Loucy (cell line): ENCODE results near the gene KIF12.

Source experiments
- H2AFZ ChIP-seq: fragments of 200-600 bp; sonication (generic); 2 replicates; pipeline ENCODE4 v1.6.0; 2016; ENCODE audit warnings: antibody characterized with exemption, mild to moderate bottlenecking, low read length, moderate library complexity
- H3F3A ChIP-seq: fragments of 200-600 bp; 2 replicates; pipeline ENCODE4 v1.6.0; 2016; ENCODE audit warnings: antibody characterized with exemption, low read depth, mild to moderate bottlenecking
- H3K27me3 ChIP-seq: fragments of 200-600 bp; sonication (generic); 2 replicates; pipeline ENCODE4 v1.6.1; 2014; ENCODE audit warnings: low read length, mild to moderate bottlenecking; ENCODE audit not compliant: insufficient read depth, poor library complexity, severe bottlenecking
- H3K36me3 ChIP-seq: fragments of 200-600 bp; sonication (generic); 2 replicates; pipeline ENCODE4 v1.6.1; 2016; ENCODE audit warnings: low read length; ENCODE audit not compliant: insufficient read depth
- H3K4me1 ChIP-seq: fragments of 200-600 bp; sonication (generic); 2 replicates; pipeline ENCODE4 v1.5.1; 2014; ENCODE audit warnings: low read length, mild to moderate bottlenecking; ENCODE audit not compliant: insufficient read depth, poor library complexity, severe bottlenecking
- H3K4me2 ChIP-seq: fragments of 200-600 bp; sonication (generic); 2 replicates; pipeline ENCODE4 v1.6.0; 2014; ENCODE audit warnings: antibody characterized with exemption, low read length, low read depth, mild to moderate bottlenecking; ENCODE audit not compliant: poor library complexity, severe bottlenecking
- H3K4me3 ChIP-seq: fragments of 200-600 bp; sonication (generic); 2 replicates; pipeline ENCODE4 v1.5.1; 2014; ENCODE audit warnings: low read length, mild to moderate bottlenecking, mixed read lengths; ENCODE audit not compliant: poor library complexity, severe bottlenecking
- H3K79me2 ChIP-seq: fragments of 200-600 bp; sonication (generic); 2 replicates; pipeline ENCODE4 v1.6.1; 2014; ENCODE audit warnings: low read length; ENCODE audit not compliant: insufficient read depth
- H3K9ac ChIP-seq: fragments of 200-600 bp; sonication (generic); 2 replicates; pipeline ENCODE4 v1.6.0; 2014; ENCODE audit warnings: mild to moderate bottlenecking, low read depth, low read length, moderate library complexity; ENCODE audit not compliant: poor library complexity, severe bottlenecking
- H3K9me2 ChIP-seq: fragments of 200-600 bp; sonication (generic); replicated peaks from 2 replicates; pipeline ENCODE4 v1.6.1; 2016; ENCODE audit warnings: low read depth, low read length, mixed read lengths
- H3K9me3 ChIP-seq: fragments of 200-600 bp; sonication (generic); 2 replicates; pipeline ENCODE4 v1.6.1; 2014; ENCODE audit warnings: mild to moderate bottlenecking, antibody characterized with exemption, low read length, low read depth; ENCODE audit not compliant: insufficient read depth
- H4K20me1 ChIP-seq: fragments of 200-600 bp; sonication (generic); 2 replicates; pipeline ENCODE4 v1.6.0; 2014; ENCODE audit warnings: antibody characterized with exemption, low read length, mild to moderate bottlenecking; ENCODE audit not compliant: insufficient read depth, poor library complexity, severe bottlenecking
- EZH2phosphoT487 ChIP-seq: fragments of 200-600 bp; IDR thresholded peaks from 2 replicates; pipeline ENCODE4 v1.6.1; 2018; ENCODE audit warnings: antibody characterized with exemption, mild to moderate bottlenecking, moderate library complexity, borderline replicate concordance
- TF ChIP-seq, protein P1 (sequence below): fragments of 200-600 bp; sonication (generic); conservative IDR thresholded peaks from 2 replicates; pipeline ENCODE4 v1.5.1; 2014; ENCODE audit warnings: mild to moderate bottlenecking, antibody characterized with exemption, low read length

KIF12 gene

DNA sequence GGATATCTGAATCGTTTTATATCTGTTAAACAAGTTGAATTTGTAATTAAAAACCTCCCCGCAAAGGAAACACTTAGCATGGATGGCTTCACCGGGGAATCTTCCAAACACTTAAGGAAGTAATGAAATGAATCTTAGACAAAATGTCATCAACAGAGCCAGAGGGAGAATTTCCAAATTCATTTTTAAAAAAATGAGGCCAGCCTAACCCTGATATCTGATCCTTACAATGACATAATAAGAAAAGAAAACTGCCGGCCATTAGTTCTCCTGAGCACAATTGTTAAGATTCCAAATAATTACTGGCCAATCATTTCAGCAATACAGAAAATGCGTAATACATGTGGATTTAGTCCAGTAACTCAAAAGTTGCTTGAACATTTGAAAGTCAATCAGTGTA lies 6.1 kb upstream of the KIF12 start:
- Histone ChIP-seq H3K79me2 (no peaks in the 10 kb centered on the region), H3K9ac (no peak overlapping the region), H4K20me1 (no peaks in the 10 kb centered on the region), H3K4me3 (no peak overlapping the region), H3F3A (no peaks in the 10 kb centered on the region), H3K9me3 (no peaks in the 10 kb centered on the region), H3K36me3 (no peaks in the 10 kb centered on the region), H3K4me2 (no peak overlapping the region), H3K27me3 (no peaks in the 10 kb centered on the region), H3K4me1 (no peaks in the 10 kb centered on the region), H3K9me2 (no peaks in the 10 kb centered on the region), H2AFZ (no peak overlapping the region)
- TF ChIP-seq, protein P1, sequence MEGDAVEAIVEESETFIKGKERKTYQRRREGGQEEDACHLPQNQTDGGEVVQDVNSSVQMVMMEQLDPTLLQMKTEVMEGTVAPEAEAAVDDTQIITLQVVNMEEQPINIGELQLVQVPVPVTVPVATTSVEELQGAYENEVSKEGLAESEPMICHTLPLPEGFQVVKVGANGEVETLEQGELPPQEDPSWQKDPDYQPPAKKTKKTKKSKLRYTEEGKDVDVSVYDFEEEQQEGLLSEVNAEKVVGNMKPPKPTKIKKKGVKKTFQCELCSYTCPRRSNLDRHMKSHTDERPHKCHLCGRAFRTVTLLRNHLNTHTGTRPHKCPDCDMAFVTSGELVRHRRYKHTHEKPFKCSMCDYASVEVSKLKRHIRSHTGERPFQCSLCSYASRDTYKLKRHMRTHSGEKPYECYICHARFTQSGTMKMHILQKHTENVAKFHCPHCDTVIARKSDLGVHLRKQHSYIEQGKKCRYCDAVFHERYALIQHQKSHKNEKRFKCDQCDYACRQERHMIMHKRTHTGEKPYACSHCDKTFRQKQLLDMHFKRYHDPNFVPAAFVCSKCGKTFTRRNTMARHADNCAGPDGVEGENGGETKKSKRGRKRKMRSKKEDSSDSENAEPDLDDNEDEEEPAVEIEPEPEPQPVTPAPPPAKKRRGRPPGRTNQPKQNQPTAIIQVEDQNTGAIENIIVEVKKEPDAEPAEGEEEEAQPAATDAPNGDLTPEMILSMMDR, result no peak
- TF ChIP-seq EZH2phosphoT487, result no peak

DNA sequence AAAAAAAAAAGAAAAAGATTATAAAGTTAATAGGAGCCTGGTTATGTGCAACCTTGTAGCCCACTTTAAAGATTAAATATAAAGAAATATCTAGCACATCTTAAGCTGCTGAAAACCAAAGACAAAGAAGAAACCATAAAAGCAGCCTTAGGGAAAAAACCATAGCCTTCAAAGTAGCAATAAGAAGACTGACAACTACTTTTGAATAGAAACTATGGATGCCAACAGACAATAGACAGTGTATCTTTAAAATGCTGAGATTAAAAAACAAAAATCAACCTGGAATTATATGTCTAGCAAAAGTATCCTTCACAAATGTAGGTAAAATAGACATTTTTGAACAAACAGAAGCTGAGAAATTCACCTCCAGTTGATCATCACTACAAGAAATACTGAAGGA lies 3.4 kb upstream of the KIF12 start:
- no peaks in the 10 kb centered on the region for H3K27me3 ChIP-seq
- H3K79me2 ChIP-seq, result no peaks in the 10 kb centered on the region
- no peaks in the 10 kb centered on the region for H3K9me3 ChIP-seq
- H2AFZ ChIP-seq, result no peak overlapping the region
- H3F3A ChIP-seq, result no peaks in the 10 kb centered on the region
- no peaks in the 10 kb centered on the region for H4K20me1 ChIP-seq
- H3K9me2 ChIP-seq, result no peaks in the 10 kb centered on the region
- H3K4me2 ChIP-seq, result no peak overlapping the region
- no peaks in the 10 kb centered on the region for H3K4me1 ChIP-seq
- TF ChIP-seq, protein P1, result no peak
- no peak for TF ChIP-seq EZH2phosphoT487
- H3K9ac ChIP-seq, result no peak overlapping the region
- no peaks in the 10 kb centered on the region for H3K36me3 ChIP-seq
- H3K4me3 ChIP-seq, result no peak overlapping the region

DNA sequence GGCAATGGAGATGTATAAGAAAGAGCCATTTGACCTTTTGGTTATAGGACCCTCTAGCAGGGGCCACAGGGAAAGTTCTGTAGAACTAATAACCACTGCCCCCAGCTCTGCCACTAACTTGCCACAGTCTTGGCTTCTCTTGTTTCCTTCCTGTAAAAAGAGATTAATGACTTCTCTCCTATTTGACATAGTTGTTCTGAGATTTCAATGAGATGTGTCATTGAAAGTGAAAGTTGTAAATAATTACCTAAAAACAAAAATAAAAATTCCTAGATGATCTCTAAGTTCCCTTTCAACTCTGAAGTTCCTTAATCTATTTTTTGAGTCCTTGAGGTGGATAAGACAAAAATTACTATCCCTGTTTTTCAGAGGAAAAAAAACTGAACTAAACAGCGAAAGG lies 1.4 kb upstream of the KIF12 start:
- no peaks in the 10 kb centered on the region for H4K20me1 ChIP-seq
- no peaks in the 10 kb centered on the region for H3K4me1 ChIP-seq
- TF ChIP-seq, protein P1, result no peak
- no peak for TF ChIP-seq EZH2phosphoT487
- no peaks in the 10 kb centered on the region for H3K27me3 ChIP-seq
- no peaks in the 10 kb centered on the region for H3F3A ChIP-seq
- H3K9me2 ChIP-seq, result no peaks in the 10 kb centered on the region
- no peak overlapping the region for H2AFZ ChIP-seq
- no peak overlapping the region for H3K4me3 ChIP-seq
- no peaks in the 10 kb centered on the region for H3K36me3 ChIP-seq
- no peaks in the 10 kb centered on the region for H3K79me2 ChIP-seq
- H3K9me3 ChIP-seq, result no peaks in the 10 kb centered on the region
- no peak overlapping the region for H3K4me2 ChIP-seq
- H3K9ac ChIP-seq, result no peak overlapping the region
